HepG2 (cell line): ENCODE measurements around the gene MYH3. TPM values are rescaled to one million over a fixed set of nuclear protein-coding genes. Genes with fewer than 3 reads are reported as not detected.

Source experiments
- ATAD3A ChIP-seq: sonication (generic); formaldehyde crosslinking; IDR thresholded peaks from 2 replicates; pipeline ENCODE4 v1.4.0; 2020; ENCODE audit warnings: missing genetic modification reagents
- DNMT1 ChIP-seq: sonication (generic); formaldehyde crosslinking; IDR thresholded peaks from 2 replicates; pipeline ENCODE4 v1.5.1; 2020; ENCODE audit warnings: mild to moderate bottlenecking, missing genetic modification reagents
- FOXP1 ChIP-seq, 2 experiments: fragments of 450-650 bp in 1 of 2; IDR thresholded peaks; 2 replicates each; pipeline ENCODE4 v1.6.1; 2017 to 2018; ENCODE audit warnings: antibody characterized with exemption in 1 of 2
- GABPA ChIP-seq, 2 experiments: IDR thresholded peaks; 2 replicates each; pipeline ENCODE4 v1.6.1; 2011 to 2016; ENCODE audit warnings: low read depth in 2 of 2, low read length in 1 of 2, missing biosample characterization in 1 of 2, missing genetic modification characterization in 1 of 2
- GLI4 ChIP-seq: sonication (generic); formaldehyde crosslinking; IDR thresholded peaks from 2 replicates; pipeline ENCODE4 v1.5.1; 2020; ENCODE audit warnings: missing genetic modification reagents, mild to moderate bottlenecking, moderate library complexity, borderline replicate concordance
- JUNB ChIP-seq: sonication (generic); formaldehyde crosslinking; IDR thresholded peaks from 2 replicates; pipeline ENCODE4 v1.8.0; 2022; ENCODE audit warnings: missing genetic modification reagents, mild to moderate bottlenecking, borderline replicate concordance
- JUND ChIP-seq: sonication (generic); formaldehyde crosslinking; IDR thresholded peaks from 2 replicates; pipeline ENCODE4 v1.8.0; 2022; ENCODE audit warnings: mild to moderate bottlenecking, missing genetic modification reagents
- NPAS2 ChIP-seq: sonication (generic); formaldehyde crosslinking; IDR thresholded peaks from 2 replicates; pipeline ENCODE4 v1.8.0; 2022; ENCODE audit warnings: mild to moderate bottlenecking, missing genetic modification reagents, borderline replicate concordance
- SALL2 ChIP-seq: sonication (generic); formaldehyde crosslinking; IDR thresholded peaks from 2 replicates; pipeline ENCODE4 v1.8.1; 2023; ENCODE audit warnings: mild to moderate bottlenecking, missing genetic modification reagents, inconsistent platforms
- SYNCRIP ChIP-seq: fragments of 200-400 bp; formaldehyde crosslinking; IDR thresholded peaks from 2 replicates; pipeline ENCODE4 v1.6.1; 2018; ENCODE audit warnings: mild to moderate bottlenecking, low read depth, low read length; ENCODE audit not compliant: insufficient read depth
- TBL1XR1 ChIP-seq: fragments of 150-350 bp; IDR thresholded peaks from 2 replicates; pipeline ENCODE4 v1.6.1; 2014; ENCODE audit warnings: borderline replicate concordance, low read length; ENCODE audit not compliant: partially characterized antibody
- ZBTB10 ChIP-seq: sonication (generic); formaldehyde crosslinking; IDR thresholded peaks from 2 replicates; pipeline ENCODE4 v1.4.0; 2020; ENCODE audit warnings: missing genetic modification reagents, borderline replicate concordance
- ZFP91 ChIP-seq: sonication (generic); formaldehyde crosslinking; IDR thresholded peaks from 2 replicates; pipeline ENCODE4 v1.9.0; 2022; ENCODE audit warnings: missing genetic modification reagents, mild to moderate bottlenecking, borderline replicate concordance
- ZNF10 ChIP-seq: sonication (generic); formaldehyde crosslinking; IDR thresholded peaks from 2 replicates; pipeline ENCODE4 v1.4.0; 2020; ENCODE audit warnings: mild to moderate bottlenecking, low read depth, missing genetic modification reagents, borderline replicate concordance
- ZNF232 ChIP-seq: sonication (generic); formaldehyde crosslinking; IDR thresholded peaks from 2 replicates; pipeline ENCODE4 v1.4.0; 2020; ENCODE audit warnings: missing genetic modification reagents, borderline replicate concordance
- ZNF382 ChIP-seq: sonication (generic); formaldehyde crosslinking; IDR thresholded peaks from 2 replicates; pipeline ENCODE4 v1.5.0; 2020; ENCODE audit warnings: missing genetic modification reagents, mild to moderate bottlenecking, borderline replicate concordance
- ZNF530 ChIP-seq: sonication (generic); formaldehyde crosslinking; IDR thresholded peaks from 2 replicates; pipeline ENCODE4 v1.5.0; 2020; ENCODE audit warnings: low read depth, mild to moderate bottlenecking, missing genetic modification reagents
- ZNF639 ChIP-seq: conservative IDR thresholded peaks from 2 replicates; pipeline ENCODE4 v1.6.1; 2018; ENCODE audit warnings: missing genetic modification reagents
- ZNF782 ChIP-seq: sonication (generic); formaldehyde crosslinking; IDR thresholded peaks from 2 replicates; pipeline ENCODE4 v1.4.0; 2020; ENCODE audit warnings: missing genetic modification reagents, mild to moderate bottlenecking, borderline replicate concordance
- polyA plus RNA-seq, 8 experiments: library from polyadenylated mRNA; depleted of rRNA in 3 of 8; stranded (reverse) in 7 of 8; unstranded in 1 of 8; fragments of >200 nt; fragmentation: Illumina TruSeq in 4 of 8; extraction: Trizol in 4 of 8; gene quantifications; 2 replicates each; pipeline versions ENCODE4 v1.2.1 to v1.2.3, GENCODE V29; 2011 to 2016; ENCODE audit warnings: low read depth in 4 of 8, missing spikeins in 1 of 8, mixed read lengths in 1 of 8; ENCODE audit not compliant: insufficient read depth in 1 of 8
- total RNA-seq, 5 experiments: library from RNA; depleted of rRNA; stranded (reverse); fragments of >200 nt; fragmentation: Illumina TruSeq; extraction: Trizol; gene quantifications; 2 replicates each; pipeline ENCODE4 v1.2.3, GENCODE V29; 2016; ENCODE audit warnings: low read depth in 1 of 5

MYH3 gene
- total and polyA plus RNA-seq, 2 of the 13 experiments (the other 11 are each of a cell fraction or from before 2014, with no cell fraction given), result 2.5 to 4.5 TPM

DNA sequence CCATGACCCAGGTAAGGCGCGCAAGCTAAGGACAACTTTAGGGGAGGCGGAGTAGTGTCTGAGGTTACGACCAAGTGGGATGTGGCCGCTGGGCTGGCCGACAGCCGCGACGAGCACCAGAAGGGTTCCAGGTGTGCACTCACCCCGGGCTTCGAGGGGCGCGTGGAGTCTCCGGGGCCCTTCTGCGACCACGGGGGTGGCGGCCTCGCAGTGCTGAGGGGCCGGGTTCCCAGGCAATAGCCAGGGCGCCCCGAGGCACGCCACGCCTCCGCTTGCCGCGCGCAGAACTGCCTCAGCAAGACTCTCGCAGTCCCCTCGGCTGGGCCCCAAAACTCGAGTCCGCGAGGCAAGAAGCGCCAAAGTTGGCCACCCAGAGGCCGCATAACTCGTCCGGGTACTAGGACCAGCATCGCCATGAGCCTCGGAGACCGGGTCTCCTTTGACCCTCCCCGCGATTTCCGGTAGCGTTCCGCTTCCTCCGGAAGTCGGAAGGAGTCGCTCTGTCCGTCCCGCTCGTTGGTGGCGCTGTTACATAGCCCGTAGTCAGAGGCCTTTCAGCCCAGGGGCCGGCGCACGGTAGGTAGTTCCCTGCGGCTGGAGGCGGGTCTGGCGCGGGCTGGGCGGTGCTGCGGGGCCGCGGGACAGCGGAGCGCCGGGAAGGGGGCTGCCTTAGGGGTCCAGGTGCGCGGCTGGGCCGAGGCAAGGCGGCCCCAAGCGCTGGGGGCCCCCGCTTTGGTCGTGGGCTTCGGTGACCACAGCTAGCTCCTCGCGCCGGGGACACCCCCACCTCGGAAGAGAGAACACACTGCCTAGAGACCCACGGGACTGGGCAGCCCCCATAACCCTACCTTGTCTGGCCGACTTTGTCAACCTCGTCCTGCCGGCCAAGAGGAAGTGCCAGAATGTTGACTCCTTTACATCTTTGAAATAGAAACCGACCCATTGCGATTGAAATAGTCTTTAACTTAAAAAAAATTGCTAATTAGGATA lies 40.3 kb upstream of the MYH3 start, which contains the start of the genes ADPRM and SCO1 (continued):
- TF ChIP-seq FOXP1 (IDR thresholded peaks at IDR 0.05) (no peak), FOXP1 (CRISPR knock-in tag; IDR thresholded peaks at IDR 0.05) (peak; percentile 36; the same call in 1 of the 2 replicates), SYNCRIP (no peak), ZNF639 (CRISPR knock-in tag) (peak; percentile 95), NPAS2 (CRISPR knock-in tag) (no peak), DNMT1 (no peak), JUNB (no peak), TBL1XR1 (peak; percentile 39), ATAD3A (CRISPR knock-in tag) (no peak), ZNF530 (CRISPR knock-in tag) (no peak), SALL2 (CRISPR knock-in tag) (peak; percentile 86), ZFP91 (CRISPR knock-in tag) (peak; percentile 89; the same call in 1 of the 2 replicates), ZBTB10 (CRISPR knock-in tag) (no peak; the same call in none of the 2 replicates), GLI4 (peak; percentile 59; the same call in 1 of the 2 replicates), JUND (CRISPR knock-in tag) (peak; percentile 58; the same call in 1 of the 2 replicates), ZNF382 (CRISPR knock-in tag) (no peak), ZNF10 (CRISPR knock-in tag) (no peak), ZNF232 (CRISPR knock-in tag) (peak; percentile 91), GABPA (IDR thresholded peaks at IDR 0.05; ENCODE audit: low read depth, low read length) (peak; percentile 95), GABPA (CRISPR knock-in tag; IDR thresholded peaks at IDR 0.05; ENCODE audit: low read depth) (peak; percentile 97), ZNF782 (peak; percentile 78; the same call in 1 of the 2 replicates)
